Measurements from ENCODE around the gene CAPRIN2.

Gene CAPRIN2

DNA sequence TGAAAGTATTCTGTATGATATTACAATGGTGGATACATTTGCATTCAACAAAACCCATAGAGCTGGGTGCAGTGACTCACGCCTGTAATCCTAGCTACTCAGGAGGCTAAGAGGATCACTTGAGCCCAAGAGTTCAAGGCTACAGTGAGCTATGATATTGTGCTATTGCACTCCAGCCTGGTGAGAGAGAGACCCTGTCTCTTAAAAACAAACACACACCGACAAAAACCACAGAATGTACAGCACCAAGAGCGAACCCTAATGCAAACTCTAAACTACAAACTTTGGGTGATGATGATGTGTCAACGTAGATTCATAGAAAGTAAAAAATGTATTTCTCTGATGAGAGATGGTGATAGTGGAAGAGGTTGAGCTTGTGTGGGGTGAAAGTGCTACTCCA, 8.6 kb downstream of the CAPRIN2 start:
- Mint-ChIP-seq H3K27ac (no peak overlapping the region), H3K9me3 (no peaks in the 10 kb centered on the region)
- DNase-seq (ENCODE audit: low spot score in 2 of 2) = no peak

DNA sequence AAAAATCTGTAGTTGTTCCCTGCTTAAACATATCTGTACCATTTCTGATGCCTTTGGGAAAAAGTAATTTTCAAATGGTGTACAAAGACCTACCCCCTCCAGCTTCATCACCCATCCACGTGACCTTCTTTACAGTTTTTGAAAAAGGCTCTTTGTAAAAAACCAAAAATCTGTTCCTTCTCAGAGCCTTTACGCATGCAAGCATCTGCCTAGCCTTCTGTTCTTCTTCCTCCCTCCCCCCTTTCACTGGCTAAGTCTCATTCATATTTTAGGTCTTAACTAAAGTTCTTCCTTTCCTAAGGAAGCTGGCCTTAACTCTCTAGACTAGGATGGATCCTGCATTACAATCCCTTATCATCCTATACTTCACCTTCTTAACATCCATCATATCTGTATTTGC, 10.4 kb downstream of the CAPRIN2 start:
- H3K4me3 Mint-ChIP-seq = no peak overlapping the region
- H3K9me3 Mint-ChIP-seq = no peaks in the 10 kb centered on the region
- no peak overlapping the region for H3K27ac Mint-ChIP-seq
- ATAC-seq = no peak
- no peak for DNase-seq (ENCODE audit: low spot score in 2 of 2)
- no peaks in the 10 kb centered on the region for H3K36me3 Mint-ChIP-seq
- H3K4me1 Mint-ChIP-seq = peaks cover 11% of the 10 kb centered on the region

More for the DNA sequence above, 8.6 kb downstream of the CAPRIN2 start:
- ATAC-seq = no peak
- Mint-ChIP-seq H3K4me3 (no peak overlapping the region), H3K36me3 (no peaks in the 10 kb centered on the region), H3K4me1 (peaks cover 17% of the 10 kb centered on the region)

DNA sequence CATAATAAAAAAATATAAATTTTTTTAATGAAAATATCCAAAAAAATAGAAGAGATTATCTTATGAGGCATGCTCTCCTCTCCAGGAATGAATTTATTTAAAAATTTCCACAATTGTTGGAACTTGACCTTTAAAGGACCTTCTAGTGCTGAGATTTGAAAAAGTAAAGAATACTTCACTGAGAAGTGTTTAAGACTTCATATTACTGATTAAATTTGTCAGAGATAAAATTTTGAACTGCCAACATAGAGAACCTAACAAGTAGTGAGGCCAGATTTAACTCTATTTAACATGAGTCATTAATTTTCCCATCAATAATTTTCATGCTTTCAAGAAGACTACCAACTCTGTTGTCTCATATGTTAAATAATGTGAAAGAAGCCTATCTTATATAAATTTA, 14.5 kb downstream of the CAPRIN2 start:
- H3K4me1 Mint-ChIP-seq = no peaks in the 10 kb centered on the region
- no peak for DNase-seq (ENCODE audit: low spot score in 2 of 2)
- H3K4me3 Mint-ChIP-seq = no peak overlapping the region
- H3K36me3 Mint-ChIP-seq = peaks cover 12% of the 10 kb centered on the region
- no peak overlapping the region for H3K27ac Mint-ChIP-seq
- ATAC-seq = no peak
- H3K9me3 Mint-ChIP-seq = no peaks in the 10 kb centered on the region

DNA sequence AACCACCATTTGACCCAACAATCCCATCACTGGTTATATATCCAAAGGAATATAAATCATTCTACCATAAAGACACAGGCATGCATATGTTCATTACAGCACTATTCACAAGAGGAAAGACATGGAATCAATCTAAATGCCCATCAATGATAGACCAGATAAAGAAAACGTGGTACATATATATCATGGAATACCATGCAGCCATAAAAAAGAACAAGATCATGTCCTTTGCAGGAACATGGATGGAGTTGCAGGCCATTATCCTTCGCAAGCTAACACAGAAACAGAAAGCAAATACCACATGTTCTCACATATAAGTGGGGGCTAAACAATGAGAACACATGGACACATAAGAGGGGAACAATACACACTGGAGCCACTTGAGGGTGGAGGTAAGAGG, 15.7 kb downstream of the CAPRIN2 start:
- DNase-seq (ENCODE audit: low spot score in 2 of 2) (no peak), ATAC-seq (no peak)
- no peak overlapping the region for H3K27ac Mint-ChIP-seq
- no peaks in the 10 kb centered on the region for H3K9me3 Mint-ChIP-seq
- H3K4me3 Mint-ChIP-seq = no peak overlapping the region
- H3K4me1 Mint-ChIP-seq = no peaks in the 10 kb centered on the region
- peaks cover 23% of the 10 kb centered on the region for H3K36me3 Mint-ChIP-seq

DNA sequence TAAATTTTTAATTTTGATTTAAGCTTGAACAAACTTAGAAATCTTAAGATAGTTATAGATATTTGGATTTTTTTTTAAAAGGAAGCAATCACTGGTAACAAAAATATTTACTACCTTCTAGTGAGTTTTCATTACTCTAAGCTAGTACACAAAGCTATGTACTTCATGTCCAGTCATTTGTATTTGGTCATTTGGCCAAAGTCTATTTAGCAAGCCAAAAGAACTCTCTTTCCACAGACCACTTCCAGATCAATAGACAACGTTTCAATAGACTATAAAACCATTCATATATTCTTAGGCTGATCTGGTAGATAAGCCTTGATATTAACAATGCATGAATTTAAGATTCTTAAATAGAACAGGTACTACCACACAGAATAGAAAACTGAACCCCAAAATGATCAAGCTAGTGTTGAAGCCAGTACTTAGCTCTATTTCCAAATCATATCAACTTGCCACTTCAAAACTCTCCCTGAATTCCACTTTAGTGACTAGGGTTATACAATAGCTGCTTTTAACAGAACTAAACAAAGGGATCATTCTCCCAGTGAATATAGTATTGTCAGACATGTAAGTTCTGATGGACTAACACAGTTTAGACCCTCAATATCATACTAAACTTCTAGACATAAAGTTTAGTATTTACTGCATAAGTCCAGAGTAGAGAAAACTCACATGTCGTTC, 21.7 kb downstream of the CAPRIN2 start:
- no peaks in the 10 kb centered on the region for H3K4me1 Mint-ChIP-seq
- H3K36me3 Mint-ChIP-seq = peaks cover 46% of the 10 kb centered on the region
- DNase-seq (ENCODE audit: low spot score in 2 of 2) = no peak
- ATAC-seq = no peak
- H3K4me3 Mint-ChIP-seq = no peak overlapping the region
- no peak overlapping the region for H3K27ac Mint-ChIP-seq
- H3K9me3 Mint-ChIP-seq = no peaks in the 10 kb centered on the region

DNA sequence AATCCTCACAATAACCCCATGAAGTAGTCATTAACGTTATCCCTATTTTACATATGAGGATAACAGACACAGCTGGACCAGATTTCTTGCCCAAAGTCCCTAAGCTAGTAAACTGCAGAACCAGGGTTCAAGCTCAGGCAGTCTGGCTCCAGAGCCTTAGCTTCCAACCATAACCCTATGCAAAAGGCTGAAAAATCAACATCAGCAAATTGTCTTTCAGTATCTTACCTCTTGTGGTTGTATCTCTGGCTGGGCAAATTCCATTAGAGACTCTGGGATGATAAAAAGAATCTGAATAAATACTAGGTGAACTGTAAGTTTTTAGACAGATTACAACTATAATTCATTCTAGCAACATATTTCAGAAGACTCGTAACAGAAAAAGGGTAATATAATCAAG, 24.7 kb downstream of the CAPRIN2 start:
- ATAC-seq (no peak), DNase-seq (ENCODE audit: low spot score in 2 of 2) (no peak)
- peak overlapping the region; percentile 20 for H3K27ac Mint-ChIP-seq
- no peak overlapping the region for H3K4me3 Mint-ChIP-seq
- H3K4me1 Mint-ChIP-seq = no peaks in the 10 kb centered on the region
- no peaks in the 10 kb centered on the region for H3K9me3 Mint-ChIP-seq
- H3K36me3 Mint-ChIP-seq = peaks cover 52% of the 10 kb centered on the region

DNA sequence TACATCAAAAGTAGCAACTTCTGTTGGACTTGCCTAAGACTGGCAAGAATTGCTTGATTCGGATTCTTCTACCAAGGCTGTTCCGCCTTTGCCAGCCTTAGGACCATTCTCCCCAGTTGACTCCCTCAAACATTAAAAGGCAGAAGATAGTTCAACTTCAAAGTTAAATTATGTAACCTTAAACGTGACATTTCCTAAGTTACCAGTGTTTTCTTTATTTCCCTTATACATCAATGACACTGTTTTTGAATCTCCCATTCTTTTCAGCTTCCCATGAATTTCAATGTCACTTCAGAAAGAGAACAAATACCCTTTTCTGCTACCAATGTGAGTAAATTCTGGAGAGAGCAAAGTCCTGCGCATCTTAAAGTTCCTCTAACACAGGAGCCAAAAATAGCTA, 25.2 kb downstream of the CAPRIN2 start:
- Mint-ChIP-seq H3K36me3 (peaks cover 50% of the 10 kb centered on the region), H3K9me3 (no peaks in the 10 kb centered on the region), H3K27ac (peak overlapping the region; percentile 20), H3K4me1 (no peaks in the 10 kb centered on the region), H3K4me3 (no peak overlapping the region)
- ATAC-seq = no peak
- no peak for DNase-seq (ENCODE audit: low spot score in 2 of 2)

DNA sequence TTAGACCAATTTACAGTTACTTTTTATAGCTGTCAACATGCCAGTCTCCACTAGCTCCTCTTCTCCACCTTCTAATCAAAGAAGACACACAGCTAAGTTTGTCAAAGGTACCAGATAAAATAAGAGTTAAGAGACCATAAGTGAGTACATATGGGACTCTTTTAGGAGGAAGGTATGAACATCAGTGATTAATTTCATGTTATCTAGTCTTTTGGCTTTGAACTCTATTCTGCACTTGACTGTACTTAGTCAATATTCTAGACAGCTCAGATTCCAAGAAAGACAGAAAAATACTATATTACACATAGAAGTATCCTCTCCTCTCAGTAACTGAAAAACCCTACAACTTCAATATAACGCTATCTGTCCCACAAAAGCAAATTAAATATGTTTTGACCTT, 28.1 kb downstream of the CAPRIN2 start:
- Mint-ChIP-seq H3K4me3 (no peak overlapping the region), H3K27ac (no peak overlapping the region), H3K36me3 (peaks cover 58% of the 10 kb centered on the region), H3K4me1 (no peaks in the 10 kb centered on the region), H3K9me3 (no peaks in the 10 kb centered on the region)
- DNase-seq (ENCODE audit: low spot score in 2 of 2) (no peak), ATAC-seq (no peak)

DNA sequence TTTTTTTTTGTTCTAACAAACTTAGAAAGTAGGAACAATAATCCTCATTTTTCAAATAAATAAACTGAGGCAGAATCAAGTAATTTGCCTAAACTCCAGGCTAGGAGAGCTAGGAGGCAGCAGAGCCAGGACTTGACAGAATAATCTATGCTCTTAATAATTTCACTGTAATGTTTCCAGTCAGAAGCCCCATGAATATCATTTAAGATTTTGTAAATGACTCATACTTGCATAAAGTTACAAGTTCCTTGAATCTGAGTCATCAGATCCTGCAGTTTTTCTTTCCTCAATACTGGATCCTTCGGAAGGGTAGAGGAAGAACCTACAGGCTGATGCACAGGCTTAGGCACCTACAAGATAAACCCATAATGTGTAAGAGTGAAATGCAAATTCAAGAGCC, 29.0 kb downstream of the CAPRIN2 start:
- Mint-ChIP-seq H3K9me3 (no peaks in the 10 kb centered on the region), H3K36me3 (peaks cover 66% of the 10 kb centered on the region), H3K4me3 (no peak overlapping the region), H3K27ac (no peak overlapping the region), H3K4me1 (no peaks in the 10 kb centered on the region)
- DNase-seq (ENCODE audit: low spot score in 2 of 2) (no peak), ATAC-seq (no peak)

DNA sequence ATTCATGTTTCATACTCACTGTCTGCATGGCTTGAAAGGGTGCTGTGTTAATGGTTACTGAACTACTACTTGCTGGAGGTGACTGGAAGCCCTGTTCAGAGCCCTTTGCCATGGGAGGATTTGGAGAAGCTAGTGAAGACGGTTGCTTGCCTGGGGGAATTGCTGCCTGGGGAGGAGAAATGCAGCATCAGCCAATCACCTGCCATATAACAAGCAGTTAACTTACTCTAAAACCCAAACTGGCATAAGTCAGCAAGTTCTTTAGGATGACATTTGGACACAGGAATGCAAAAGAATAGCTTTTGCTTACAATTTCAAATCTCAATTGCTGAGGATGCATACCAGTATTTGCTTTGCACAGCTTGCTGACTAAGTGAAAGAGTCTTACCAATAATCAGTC, 35.7 kb downstream of the CAPRIN2 start:
- Mint-ChIP-seq H3K27ac (no peak overlapping the region), H3K9me3 (no peaks in the 10 kb centered on the region), H3K4me3 (no peak overlapping the region), H3K4me1 (no peaks in the 10 kb centered on the region), H3K36me3 (peaks cover 57% of the 10 kb centered on the region)
- DNase-seq (ENCODE audit: low spot score in 2 of 2) (no peak), ATAC-seq (no peak)

DNA sequence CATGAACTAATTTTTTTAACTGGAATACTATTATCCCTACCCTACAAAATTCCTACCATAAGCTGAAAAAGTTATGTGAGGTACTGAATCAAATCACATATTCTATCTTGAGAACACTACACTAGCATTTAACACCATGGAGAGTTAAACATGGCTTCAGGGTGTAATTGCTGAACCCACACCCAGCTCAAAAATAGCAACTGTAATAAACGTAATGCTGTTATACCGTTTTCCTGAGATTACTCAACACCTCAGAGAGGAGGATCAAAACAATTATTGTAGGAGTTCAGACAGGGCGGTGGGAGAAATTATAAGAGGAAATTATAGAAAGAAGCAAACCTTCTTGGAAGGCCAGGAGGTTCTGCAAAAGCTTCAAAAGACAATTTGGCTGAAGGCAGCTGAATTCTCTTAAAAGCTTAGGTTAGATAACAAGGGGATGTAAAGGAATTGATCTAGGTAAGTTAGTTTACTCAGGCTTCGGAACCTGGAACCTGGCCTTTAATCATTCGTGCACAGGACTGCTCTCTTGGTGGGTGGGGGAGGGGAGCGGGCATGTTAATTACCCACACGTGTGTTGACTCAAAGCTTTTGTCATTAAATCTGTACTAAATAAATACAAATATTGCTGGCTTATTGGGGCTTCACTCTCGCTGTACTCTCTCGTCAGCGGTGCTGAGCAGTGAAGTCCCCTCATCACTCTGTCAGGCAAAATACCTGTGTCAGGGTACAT, 47.0 kb downstream of the CAPRIN2 start:
- Mint-ChIP-seq H3K27ac (no peak overlapping the region), H3K4me3 (no peak overlapping the region), H3K9me3 (no peaks in the 10 kb centered on the region), H3K4me1 (no peaks in the 10 kb centered on the region), H3K36me3 (peaks cover 11% of the 10 kb centered on the region)
- DNase-seq (ENCODE audit: low spot score in 2 of 2) (no peak), ATAC-seq (no peak)

DNA sequence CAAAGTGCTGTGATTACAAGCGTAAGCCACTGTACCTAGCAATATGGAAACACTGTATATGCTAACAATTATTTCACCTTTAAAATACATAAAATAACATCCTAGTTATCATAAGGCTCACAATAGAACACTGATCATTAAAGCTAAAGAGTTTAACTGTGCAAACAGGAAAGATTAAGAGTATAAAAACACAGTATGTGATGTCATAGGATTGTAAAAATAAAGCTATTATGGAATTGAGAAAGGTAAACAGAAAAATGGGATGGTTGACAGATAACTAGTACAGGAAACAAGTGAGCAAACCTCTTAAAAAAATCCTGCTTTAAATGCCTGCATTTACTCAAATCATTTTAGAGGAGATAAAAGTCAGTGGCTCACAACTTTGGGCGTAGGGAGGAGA, 48.3 kb downstream of the CAPRIN2 start:
- Mint-ChIP-seq H3K27ac (no peak overlapping the region), H3K9me3 (no peaks in the 10 kb centered on the region)
- no peak for ATAC-seq

DNA sequence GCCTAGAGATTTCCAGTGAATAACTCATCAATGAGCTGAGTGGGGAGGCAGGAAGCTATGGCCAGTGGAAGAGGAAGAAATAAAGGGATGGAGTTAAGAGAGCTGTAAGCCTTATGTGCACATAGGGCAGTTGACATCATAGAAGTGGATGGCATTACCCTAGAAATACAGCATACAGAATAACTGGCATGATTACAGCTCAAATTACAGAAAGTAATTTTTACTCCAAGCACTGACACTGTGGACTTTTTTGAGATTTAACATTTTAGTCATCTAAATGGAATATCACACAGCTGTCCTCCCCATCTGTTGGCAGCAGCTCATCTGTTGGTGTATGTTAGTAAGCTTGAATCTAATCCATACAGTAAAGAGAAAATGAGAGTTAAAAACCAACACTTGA, 53.7 kb downstream of the CAPRIN2 start:
- Mint-ChIP-seq H3K9me3 (no peaks in the 10 kb centered on the region), H3K36me3 (no peaks in the 10 kb centered on the region)

More for the DNA sequence above, 48.3 kb downstream of the CAPRIN2 start:
- Mint-ChIP-seq H3K36me3 (peaks cover 8% of the 10 kb centered on the region), H3K4me3 (no peak overlapping the region), H3K4me1 (no peaks in the 10 kb centered on the region)
- no peak for DNase-seq (ENCODE audit: low spot score in 2 of 2)

DNA sequence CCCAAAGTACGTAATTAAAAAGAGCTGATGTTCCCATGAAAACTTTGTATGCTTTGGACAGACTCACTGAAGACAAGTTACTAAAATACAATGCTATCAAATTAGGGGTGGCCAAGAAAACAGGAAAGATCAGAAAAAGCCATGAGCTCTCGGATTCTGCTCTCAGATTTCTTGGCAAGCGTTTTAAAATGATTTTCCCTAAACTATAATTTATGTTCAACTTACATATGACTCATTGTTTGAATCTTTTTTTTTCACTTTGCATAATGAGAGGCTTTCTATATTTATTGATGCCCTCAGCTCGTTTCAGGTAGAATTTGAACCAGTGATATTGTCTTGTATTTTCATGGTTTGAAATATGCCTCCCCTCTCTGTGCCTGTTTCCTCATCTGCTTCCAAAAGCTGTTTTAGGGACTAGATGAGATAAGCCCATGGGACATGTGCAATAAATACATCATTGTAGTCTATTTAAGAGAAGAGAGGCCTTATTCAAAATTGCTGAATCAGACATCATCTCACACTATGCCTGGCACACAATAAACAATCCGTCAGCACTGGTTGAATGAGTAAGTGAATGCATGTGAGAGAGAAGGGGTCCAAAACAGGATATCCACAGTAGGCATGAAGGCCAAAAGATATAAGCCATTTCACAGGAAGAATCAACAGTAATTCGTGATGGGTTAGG, 54.4 kb downstream of the CAPRIN2 start:
- Mint-ChIP-seq H3K9me3 (no peaks in the 10 kb centered on the region), H3K4me3 (no peak overlapping the region), H3K4me1 (peaks cover 9% of the 10 kb centered on the region), H3K27ac (no peak overlapping the region), H3K36me3 (no peaks in the 10 kb centered on the region)
- DNase-seq (ENCODE audit: low spot score in 2 of 2) = no peak
- ATAC-seq = no peak

More for the DNA sequence above, 53.7 kb downstream of the CAPRIN2 start:
- DNase-seq (ENCODE audit: low spot score in 2 of 2) = no peak
- Mint-ChIP-seq H3K4me1 (peaks cover 5% of the 10 kb centered on the region), H3K27ac (no peak overlapping the region), H3K4me3 (no peak overlapping the region)
- ATAC-seq = no peak

DNA sequence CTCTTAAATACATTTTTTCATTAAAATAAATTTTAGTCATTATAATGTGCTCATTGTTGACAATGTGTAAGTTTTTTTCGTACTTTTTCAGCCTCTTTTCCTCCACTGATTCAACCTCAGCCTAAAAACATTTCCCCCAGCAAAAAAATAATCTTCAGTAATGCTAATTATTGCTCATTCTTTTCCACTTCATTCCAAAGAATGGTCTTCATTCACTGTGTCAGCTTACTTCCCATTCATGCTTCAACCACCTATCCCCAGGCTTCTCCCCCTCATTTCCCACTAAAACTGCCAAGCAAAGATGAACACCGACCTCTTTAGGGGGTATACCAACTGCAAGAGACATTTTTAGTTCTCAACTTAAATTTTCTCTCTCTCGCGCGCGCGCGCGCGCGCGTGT, 56.4 kb downstream of the CAPRIN2 start:
- DNase-seq (ENCODE audit: low spot score in 2 of 2) (no peak), ATAC-seq (no peak)
- H3K27ac Mint-ChIP-seq = no peak overlapping the region
- peaks cover 25% of the 10 kb centered on the region for H3K4me1 Mint-ChIP-seq
- H3K36me3 Mint-ChIP-seq = no peaks in the 10 kb centered on the region
- no peaks in the 10 kb centered on the region for H3K9me3 Mint-ChIP-seq
- no peak overlapping the region for H3K4me3 Mint-ChIP-seq

DNA sequence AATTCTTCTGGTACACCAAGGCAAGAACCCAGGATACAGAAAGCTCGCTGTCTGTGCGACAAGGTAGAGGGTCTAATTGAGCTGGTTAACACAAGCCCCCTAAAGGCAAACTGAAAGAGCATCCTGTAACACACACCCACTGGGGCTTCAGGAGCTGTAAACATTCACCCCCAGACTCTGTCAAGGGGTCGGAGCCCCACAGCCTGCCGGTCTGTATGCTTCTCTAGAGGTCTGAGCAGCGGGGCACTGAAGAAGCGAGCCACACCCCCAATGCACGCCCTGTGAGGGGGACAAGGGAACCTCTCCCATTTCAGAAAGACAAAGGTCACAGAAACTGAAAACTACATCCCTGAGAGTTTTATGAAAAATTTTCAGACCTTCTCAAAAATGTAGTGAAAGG, 57.8 kb downstream of the CAPRIN2 start:
- Mint-ChIP-seq H3K9me3 (no peaks in the 10 kb centered on the region), H3K27ac (no peak overlapping the region), H3K4me3 (no peak overlapping the region), H3K36me3 (no peaks in the 10 kb centered on the region), H3K4me1 (peaks cover 34% of the 10 kb centered on the region)
- DNase-seq (ENCODE audit: low spot score in 2 of 2) (no peak), ATAC-seq (no peak)

Data from stimulated activated effector memory CD8-positive, alpha-beta T cell treated with anti-CD3 and anti-CD28 coated beads, Interleukin-12 subunit alpha, Interleukin-12 subunit beta, amount 100 ng/mL, for 72 hours (primary cell).